GM21786 (cell line): Measurements from ENCODE around the gene GATA2.

ENCODE experiments used
- ATAC-seq: cut with Tn5 transposase; IDR thresholded peaks from one replicate; pipeline ENCODE4 v1.9.1; 2021; ENCODE audit not compliant: unreplicated experiment

Gene GATA2

GRCh38 chr3:128488991-128489673, 3.9 kb downstream of the GATA2 start:
- no peak for ATAC-seq

- no peak for ATAC-seq
These were observed 4.4 kb downstream of the GATA2 start for GRCh38 chr3:128488636-128488990.

- no peak for ATAC-seq
These were observed 5.0 kb downstream of the GATA2 start for GRCh38 chr3:128487813-128488635.

- ATAC-seq = no peak
These were observed 5.5 kb downstream of the GATA2 start for GRCh38 chr3:128487538-128487812.

GRCh38 chr3:128486681-128487537, 6.1 kb downstream of the GATA2 start:
- ATAC-seq = no peak

- ATAC-seq = no peak
These were observed 6.8 kb downstream of the GATA2 start for GRCh38 chr3:128486205-128486628.

- ATAC-seq = no peak
These were observed 7.5 kb downstream of the GATA2 start for GRCh38 chr3:128485282-128486204.

GRCh38 chr3:128484404-128485281, 8.4 kb downstream of the GATA2 start:
- no peak for ATAC-seq

- ATAC-seq = no peak
These were observed 9.2 kb downstream of the GATA2 start for GRCh38 chr3:128483657-128484403.

GRCh38 chr3:128482666-128483656, 10.0 kb downstream of the GATA2 start:
- no peak for ATAC-seq

GRCh38 chr3:128482175-128482574, 10.8 kb downstream of the GATA2 start:
- no peak for ATAC-seq

GRCh38 chr3:128481438-128481942, 11.5 kb downstream of the GATA2 start:
- no peak for ATAC-seq

GRCh38 chr3:128480717-128481437, 12.1 kb downstream of the GATA2 start:
- no peak for ATAC-seq

- no peak for ATAC-seq
These were observed 12.7 kb downstream of the GATA2 start for GRCh38 chr3:128480278-128480677.

- ATAC-seq = no peak
These were observed 13.4 kb downstream of the GATA2 start for GRCh38 chr3:128479558-128480086.

GRCh38 chr3:128478576-128479506, 14.2 kb downstream of the GATA2 start:
- no peak for ATAC-seq
